Ascending aorta (tissue), 2 donors: ENCODE results near the gene CMTM8. TPM values are rescaled to one million over a fixed set of nuclear protein-coding genes. Genes with fewer than 3 reads are reported as not detected.

ENCODE experiments used
- DNase-seq, 2 donors: peaks; one replicate each; pipeline ENCODE4 v3.0.0-alpha.2; 2019; ENCODE audit warnings: low spot score in 2 of 2
- H3K27ac ChIP-seq, 2 donors: fragments of 200-600 bp; sonication (generic); one replicate each; pipeline ENCODE4 v1.5.1; 2016 to 2017; ENCODE audit warnings: mild to moderate bottlenecking in 1 of 2
- H3K27me3 ChIP-seq: fragments of 200-600 bp; sonication (generic); one replicate; pipeline ENCODE4 v1.5.1; 2017
- H3K36me3 ChIP-seq, 2 donors: fragments of 200-600 bp; sonication (generic); one replicate each; pipeline ENCODE4 v1.5.1; 2016
- H3K4me1 ChIP-seq, 2 donors: fragments of 200-600 bp; sonication (generic); one replicate each; pipeline ENCODE4 v1.5.1; 2016 to 2017; ENCODE audit warnings: mild to moderate bottlenecking in 1 of 2
- H3K4me3 ChIP-seq, 2 donors: fragments of 200-600 bp; sonication (generic); one replicate each; pipeline ENCODE4 v1.5.1; 2016 to 2017; ENCODE audit warnings: mild to moderate bottlenecking in 1 of 2
- H3K9me3 ChIP-seq, 2 donors: fragments of 200-600 bp; sonication (generic); one replicate each; pipeline ENCODE4 v1.5.1; 2016
- CTCF ChIP-seq, 3 experiments: fragments of 200-600 bp in 2 of 3; fragments of 450-650 bp in 1 of 3; sonication (generic) in 2 of 3; IDR thresholded peaks; one replicate each; pipeline ENCODE4 v1.5.1; 2016 to 2019; ENCODE audit warnings: antibody characterized with exemption in 3 of 3, mild to moderate bottlenecking in 1 of 3, moderate library complexity in 1 of 3
- intact Hi-C: fragments of 100-400 bp; cut with DNase I; formaldehyde crosslinking; loops from one replicate; pipeline ENCODE4 v1.15.1; 2023
- total RNA-seq: library from RNA; depleted of rRNA; stranded (reverse); fragments of >200 nt; gene quantifications from one replicate; pipeline ENCODE4 v1.1.0, GENCODE V29; 2016

Gene CMTM8
- total RNA-seq, 1 donor from 2014 or later: 6.6 TPM

DNA sequence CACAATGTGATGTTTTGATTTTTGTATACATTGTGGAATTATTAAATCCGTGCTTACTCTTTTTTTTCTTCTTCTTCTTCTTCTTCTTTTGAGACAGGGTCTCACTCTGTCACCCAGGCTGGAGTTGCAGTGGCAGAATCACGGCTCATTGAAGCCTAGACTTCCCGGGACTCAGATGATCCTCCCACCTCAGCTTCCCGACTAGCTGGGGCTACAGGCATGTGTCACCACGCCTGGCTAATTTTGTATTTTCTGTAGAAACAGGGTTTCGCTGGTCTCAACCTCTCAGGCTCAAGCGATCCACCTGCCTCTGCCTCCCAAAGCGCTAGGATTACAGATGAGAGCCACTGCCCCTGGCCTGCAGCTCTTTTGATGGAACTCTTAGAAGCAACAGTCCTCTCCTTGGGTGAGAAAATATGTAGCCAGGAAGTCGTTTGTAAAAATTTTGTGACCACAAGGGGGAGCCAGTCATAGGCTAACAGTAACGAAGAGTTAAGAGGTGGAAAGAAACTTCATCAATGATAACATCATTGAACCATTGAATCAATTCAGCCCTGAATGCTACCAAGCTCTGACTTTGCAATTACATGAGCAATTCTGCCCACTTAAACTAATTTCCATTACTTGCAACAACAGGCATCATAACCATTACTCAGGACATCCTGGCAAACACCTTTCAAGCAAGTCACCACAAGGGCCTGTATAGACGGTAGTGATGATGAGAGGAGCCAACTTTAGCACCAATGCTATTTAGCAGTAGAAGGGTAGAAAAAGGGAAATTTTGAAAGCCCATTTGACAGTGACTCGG is 136.5 kb downstream of the CMTM8 start:
- H3K4me3 ChIP-seq: no peak overlapping the region
- no peaks in the 10 kb centered on the region for H3K27me3 ChIP-seq
- intact Hi-C loops: loop anchor here (1.0 to 10.0 kb wide), 2 partner anchors 92 to 290 kb away; no protein-coding TSS in a partner anchor
- H3K4me1 ChIP-seq: no peaks in the 10 kb centered on the region
- no peaks in the 10 kb centered on the region for H3K9me3 ChIP-seq
- DNase-seq: peak in 1 of 2 donors; percentile 79
- no peak overlapping the region for H3K27ac ChIP-seq
- peak; percentile 63 to 70 (median 64) for TF ChIP-seq CTCF (IDR thresholded peaks at IDR 0.05)
- no peaks in the 10 kb centered on the region for H3K36me3 ChIP-seq

DNA sequence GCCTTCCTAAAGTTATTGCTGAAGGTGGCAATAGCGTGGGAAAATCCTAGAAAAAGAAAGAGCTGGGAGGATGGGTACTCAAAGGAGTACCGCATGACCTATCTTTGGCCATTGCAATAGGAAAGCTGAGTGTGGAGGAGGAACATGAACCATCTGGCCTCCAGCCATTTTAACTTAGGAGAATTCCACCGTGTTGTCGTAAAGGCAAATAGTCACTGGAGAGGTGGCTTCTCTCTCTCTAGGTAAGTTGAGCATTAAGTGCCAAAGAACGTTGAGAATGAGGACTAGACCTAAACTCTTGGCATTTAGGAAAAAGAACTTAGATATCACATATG is 137.1 kb downstream of the CMTM8 start:
- TF ChIP-seq CTCF (IDR thresholded peaks at IDR 0.05): no peak
- H3K27me3 ChIP-seq: no peaks in the 10 kb centered on the region
- H3K36me3 ChIP-seq: no peaks in the 10 kb centered on the region
- intact Hi-C loops: loop anchor here (1.0 to 10.0 kb wide), 2 partner anchors 92 to 289 kb away; no protein-coding TSS in a partner anchor
- no peaks in the 10 kb centered on the region for H3K4me1 ChIP-seq
- H3K9me3 ChIP-seq: no peaks in the 10 kb centered on the region
- H3K27ac ChIP-seq: no peak overlapping the region
- no peak for DNase-seq
- no peak overlapping the region for H3K4me3 ChIP-seq

- no peak overlapping the region for H3K27ac ChIP-seq
- TF ChIP-seq CTCF (IDR thresholded peaks at IDR 0.05): no peak
- no peak overlapping the region for H3K4me3 ChIP-seq
- H3K9me3 ChIP-seq: no peaks in the 10 kb centered on the region
- DNase-seq: no peak
- no peaks in the 10 kb centered on the region for H3K4me1 ChIP-seq
- H3K27me3 ChIP-seq: no peaks in the 10 kb centered on the region
- H3K36me3 ChIP-seq: no peaks in the 10 kb centered on the region
- intact Hi-C loops: loop anchor here (10.0 kb wide), 1 partner anchor 289 kb away; no protein-coding TSS in a partner anchor
Observed at GRCh38 chr3:32376115-32376514, 137.6 kb downstream of the CMTM8 start.

GRCh38 chr3:32379831-32380500 is 141.5 kb downstream of the CMTM8 start:
- TF ChIP-seq CTCF (IDR thresholded peaks at IDR 0.05): no peak
- no peaks in the 10 kb centered on the region for H3K36me3 ChIP-seq
- no peaks in the 10 kb centered on the region for H3K27me3 ChIP-seq
- intact Hi-C loops: loop anchor here (10.0 kb wide), 1 partner anchor 285 kb away; no protein-coding TSS in a partner anchor
- no peak overlapping the region for H3K27ac ChIP-seq
- DNase-seq: no peak
- no peak overlapping the region for H3K4me3 ChIP-seq
- no peaks in the 10 kb centered on the region for H3K9me3 ChIP-seq
- no peaks in the 10 kb centered on the region for H3K4me1 ChIP-seq

DNA sequence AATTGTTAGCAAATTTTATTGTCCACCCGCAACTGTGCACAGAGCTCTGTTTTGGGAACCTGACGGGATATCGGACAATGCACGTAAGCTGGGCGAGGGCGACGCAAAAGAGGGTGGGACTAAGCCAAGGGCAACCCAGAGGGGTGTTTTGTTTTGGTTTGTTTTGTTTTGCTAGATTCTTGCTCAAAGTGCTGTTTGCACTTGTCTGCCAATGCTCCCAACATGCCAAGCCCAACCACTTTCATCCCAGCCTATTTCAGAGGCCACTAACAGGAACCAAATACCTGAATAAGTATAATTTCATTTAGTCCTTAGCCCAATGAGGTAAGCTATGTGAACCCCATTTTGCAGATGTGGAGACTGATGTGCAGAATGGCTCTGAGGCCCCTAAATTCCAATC is 143.4 kb downstream of the CMTM8 start:
- Histone ChIP-seq H3K9me3 (no peaks in the 10 kb centered on the region), H3K4me3 (no peak overlapping the region), H3K27me3 (no peaks in the 10 kb centered on the region), H3K36me3 (no peaks in the 10 kb centered on the region), H3K27ac (no peak overlapping the region), H3K4me1 (no peaks in the 10 kb centered on the region)
- no peak for TF ChIP-seq CTCF (IDR thresholded peaks at IDR 0.05)
- intact Hi-C loops: no loop called here
- no peak for DNase-seq
